ENCODE results near the gene OTOS.

The OTOS gene

DNA sequence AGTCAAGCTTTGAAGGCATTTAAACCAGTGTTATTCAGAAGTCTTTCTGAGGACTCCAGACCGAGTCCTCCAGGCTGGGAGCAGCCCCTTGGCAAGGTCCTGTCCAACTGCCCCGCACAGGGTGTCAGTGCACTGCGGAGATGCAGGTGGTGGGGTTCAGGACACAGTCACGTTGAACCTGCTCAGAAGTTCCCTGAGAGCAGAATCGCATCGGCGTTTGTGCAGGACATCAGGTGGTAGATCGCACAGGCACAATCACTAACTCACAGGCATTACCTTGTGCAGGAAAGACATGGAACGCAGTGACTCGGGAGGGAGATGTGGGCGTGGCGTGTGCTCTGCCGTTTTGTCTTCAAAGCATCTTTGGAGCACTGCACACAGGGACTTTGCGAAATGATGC lies 14.7 kb downstream of the OTOS start:
- no peak for DNase-seq (ENCODE audit: extremely low read depth in 1 of 2, low read depth in 1 of 2)

DNA sequence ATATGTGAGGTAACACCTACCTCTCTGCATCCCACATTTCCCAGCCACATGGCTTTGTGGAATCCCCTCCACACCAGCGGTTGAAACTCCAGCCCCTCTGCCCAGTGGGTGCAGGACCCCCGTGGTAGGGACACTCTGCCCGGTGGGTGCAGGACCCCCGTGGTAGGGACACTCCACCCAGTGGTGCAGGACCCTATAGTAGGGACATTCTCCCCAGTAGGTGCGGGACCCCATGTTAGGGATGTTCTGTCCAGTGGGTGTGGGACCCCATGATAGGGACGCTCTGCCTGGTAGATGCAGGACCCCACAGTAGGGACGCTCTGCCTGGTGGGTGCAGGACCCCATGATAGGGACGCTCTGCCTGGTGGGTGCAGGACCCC lies 15.8 kb downstream of the OTOS start:
- DNase-seq (ENCODE audit: extremely low read depth in 1 of 2, low read depth in 1 of 2), result no peak

- no peak for DNase-seq (ENCODE audit: extremely low read depth in 1 of 2, low read depth in 1 of 2)
Observed at GRCh38 chr2:240123821-240124650, 16.4 kb downstream of the OTOS start.

- no peak for DNase-seq (ENCODE audit: extremely low read depth in 1 of 2, low read depth in 1 of 2)
Observed at GRCh38 chr2:240121675-240122074, 18.8 kb downstream of the OTOS start.

GRCh38 chr2:240121190-240121589 lies 19.3 kb downstream of the OTOS start:
- DNase-seq (ENCODE audit: extremely low read depth in 1 of 2, low read depth in 1 of 2), result no peak

GRCh38 chr2:240114233-240114632 lies 26.2 kb downstream of the OTOS start:
- no peak for DNase-seq (ENCODE audit: extremely low read depth in 1 of 2, low read depth in 1 of 2)

GRCh38 chr2:240112914-240113690 lies 27.4 kb downstream of the OTOS start:
- DNase-seq (ENCODE audit: extremely low read depth in 1 of 2, low read depth in 1 of 2), result no peak

GRCh38 chr2:240111253-240111652 lies 29.2 kb downstream of the OTOS start:
- DNase-seq (ENCODE audit: extremely low read depth in 1 of 2, low read depth in 1 of 2), result no peak

- no peak for DNase-seq (ENCODE audit: extremely low read depth in 1 of 2, low read depth in 1 of 2)
Observed at GRCh38 chr2:240109386-240109785, 31.1 kb downstream of the OTOS start.

- no peak for DNase-seq (ENCODE audit: extremely low read depth in 1 of 2, low read depth in 1 of 2)
Observed at GRCh38 chr2:240107477-240107796, 33.0 kb downstream of the OTOS start.

DNA sequence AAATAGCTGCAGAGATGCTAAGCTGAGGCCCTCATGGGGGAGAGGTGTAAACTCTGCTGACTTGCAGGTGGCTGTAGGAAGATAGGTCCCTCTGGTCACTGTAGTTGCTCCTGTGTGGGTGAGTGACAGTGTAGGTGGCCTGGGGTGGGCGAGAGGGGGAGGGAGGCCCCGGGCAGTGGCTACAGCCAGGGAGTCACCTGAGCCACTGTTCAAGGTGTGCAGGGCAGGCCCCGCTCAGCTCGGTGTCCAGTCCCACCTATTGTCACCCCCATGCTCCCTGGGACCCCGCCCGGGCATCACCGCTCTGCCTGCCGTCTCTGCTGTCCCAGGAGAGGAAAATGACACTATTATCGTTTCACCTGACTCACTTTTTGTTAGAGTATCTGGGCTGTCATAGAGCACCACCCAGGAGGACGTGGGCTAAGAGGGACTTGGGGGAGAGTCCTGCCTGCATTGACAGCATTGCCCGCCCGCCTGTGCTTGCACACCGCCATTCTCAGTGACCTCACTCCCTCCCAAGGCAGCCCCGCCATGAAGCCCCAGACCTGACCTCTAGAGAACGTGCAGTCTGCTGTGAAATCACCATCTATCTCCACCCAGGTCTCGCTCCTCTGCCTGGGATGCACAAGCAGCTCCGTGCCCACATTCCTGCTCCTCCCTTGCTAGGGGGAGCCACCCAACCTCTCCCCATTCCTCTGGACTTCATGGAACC lies 33.5 kb downstream of the OTOS start:
- DNase-seq (ENCODE audit: extremely low read depth in 1 of 2, low read depth in 1 of 2), result no peak

GRCh38 chr2:240105982-240106381 lies 34.5 kb downstream of the OTOS start:
- DNase-seq (ENCODE audit: extremely low read depth in 1 of 2, low read depth in 1 of 2), result no peak

GRCh38 chr2:240103136-240103535 lies 37.3 kb downstream of the OTOS start:
- no peak for DNase-seq (ENCODE audit: extremely low read depth in 1 of 2, low read depth in 1 of 2)

DNA sequence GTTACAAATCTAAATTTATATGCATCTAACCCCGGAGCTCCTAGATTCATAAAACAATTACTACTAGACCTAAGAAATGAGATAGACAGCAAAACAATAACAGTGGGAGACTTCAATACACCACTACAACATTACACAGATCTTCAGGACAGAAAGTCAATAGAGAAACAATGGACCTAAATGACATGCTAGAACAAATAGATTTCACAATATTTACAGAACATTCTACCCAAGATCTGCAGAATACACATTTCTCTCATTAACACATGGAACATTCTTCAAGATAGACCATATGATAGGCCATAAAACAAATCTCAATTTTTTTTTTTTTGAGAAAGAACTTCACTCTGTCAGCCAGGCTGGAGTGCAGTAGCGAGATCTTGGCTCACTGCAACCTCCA lies 42.1 kb downstream of the OTOS start:
- DNase-seq (ENCODE audit: extremely low read depth in 1 of 2, low read depth in 1 of 2), result no peak

GRCh38 chr2:240095556-240096523 lies 44.6 kb downstream of the OTOS start:
- no peak for DNase-seq (ENCODE audit: extremely low read depth in 1 of 2, low read depth in 1 of 2)

DNA sequence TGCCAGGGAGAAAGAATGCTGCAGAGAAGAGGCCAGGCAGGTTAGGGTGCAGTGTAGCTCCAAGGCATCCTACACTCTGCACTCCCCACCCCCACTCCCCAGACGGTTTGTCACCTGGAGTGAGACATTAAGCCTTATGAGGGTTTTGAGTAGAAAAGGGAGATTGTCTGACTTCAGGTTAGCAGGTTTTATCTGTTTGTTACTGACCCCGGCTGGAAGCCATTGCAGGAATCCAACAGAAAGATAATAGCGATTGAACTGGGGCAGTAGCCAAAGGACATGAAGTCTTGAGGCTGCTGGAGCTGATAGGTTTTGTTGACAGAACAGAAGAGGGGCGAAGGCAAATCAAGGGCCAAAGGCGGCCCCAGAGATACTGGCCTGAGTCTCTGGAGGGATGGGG lies 51.2 kb downstream of the OTOS start:
- DNase-seq (ENCODE audit: extremely low read depth in 1 of 2, low read depth in 1 of 2), result no peak

All from activated CD8-positive, alpha-beta memory T cell treated with anti-CD3 and anti-CD28 coated beads for 1 hour (primary cell).